NT2/D1 (cell line): ENCODE measurements around the gene ERBB4.

ENCODE experiments used
- DNase-seq: peaks from one replicate; pipeline ENCODE4 v3.0.0-alpha.2; 2011; ENCODE audit warnings: low read depth, low spot score
- H3K27me3 ChIP-seq: 2 replicates; pipeline ENCODE4 v1.6.0; 2011; ENCODE audit warnings: mild to moderate bottlenecking; ENCODE audit not compliant: insufficient read length, insufficient read depth
- H3K36me3 ChIP-seq: 2 replicates; pipeline ENCODE4 v1.6.1; 2011; ENCODE audit warnings: mild to moderate bottlenecking, low read length, mixed read lengths; ENCODE audit not compliant: insufficient read depth, insufficient read length
- H3K4me1 ChIP-seq: 2 replicates; pipeline ENCODE4 v1.5.1; 2011; ENCODE audit not compliant: insufficient read depth, insufficient read length
- H3K4me3 ChIP-seq: 2 replicates; pipeline ENCODE4 v1.5.1; 2011; ENCODE audit warnings: low read depth; ENCODE audit not compliant: insufficient read length
- H3K9ac ChIP-seq: 2 replicates; pipeline ENCODE4 v1.6.0; 2011; ENCODE audit warnings: low read depth; ENCODE audit not compliant: insufficient read length
- H3K9me3 ChIP-seq: 2 replicates; pipeline ENCODE4 v1.5.1; 2011; ENCODE audit warnings: mild to moderate bottlenecking, low read length; ENCODE audit not compliant: insufficient read depth
- SUZ12 ChIP-seq: IDR thresholded peaks from 2 replicates; pipeline ENCODE4 v1.6.1; 2011; ENCODE audit not compliant: insufficient read length, insufficient read depth; ENCODE audit errors: extremely low read depth
- YY1 ChIP-seq: IDR thresholded peaks from 2 replicates; pipeline ENCODE4 v1.6.1; 2011; ENCODE audit not compliant: insufficient read length, insufficient read depth
- ZNF274 ChIP-seq: IDR thresholded peaks from 2 replicates; pipeline ENCODE4 v1.6.1; 2011; ENCODE audit warnings: mild to moderate bottlenecking, low read depth, low read length

ERBB4 gene

DNA sequence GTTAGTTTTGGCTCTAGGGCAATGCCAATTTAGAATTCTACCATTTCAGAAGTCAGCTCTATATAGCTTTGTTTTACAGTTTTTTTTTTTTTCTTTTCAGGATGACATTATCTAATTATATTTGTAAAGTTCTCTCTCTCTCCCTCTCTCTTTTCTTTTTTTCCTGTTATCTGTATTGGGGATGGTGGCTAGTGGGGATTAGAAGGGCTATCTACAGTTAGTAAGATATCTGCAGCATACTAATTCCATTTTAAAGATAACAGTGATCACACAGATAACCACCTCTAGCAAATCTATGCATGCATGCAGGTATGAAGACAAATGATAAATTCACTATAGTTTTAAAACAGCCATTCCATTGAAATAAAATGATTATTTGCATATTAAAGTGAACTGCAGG is 438.9 kb downstream of the ERBB4 start:
- TF ChIP-seq ZNF274 (no peak), SUZ12 (no peak), YY1 (no peak)
- H3K9me3 ChIP-seq = no peaks in the 10 kb centered on the region

GRCh38 chr2:212098966-212099365 is 439.6 kb downstream of the ERBB4 start:
- Histone ChIP-seq H3K36me3 (no peaks in the 10 kb centered on the region), H3K9me3 (no peaks in the 10 kb centered on the region), H3K4me3 (no peak overlapping the region), H3K27me3 (no peaks in the 10 kb centered on the region), H3K9ac (no peak overlapping the region), H3K4me1 (no peaks in the 10 kb centered on the region)
- DNase-seq = no peak
- TF ChIP-seq ZNF274 (no peak), YY1 (no peak), SUZ12 (no peak)

More for the DNA sequence above, 438.9 kb downstream of the ERBB4 start:
- DNase-seq = no peak
- H3K36me3 ChIP-seq = no peaks in the 10 kb centered on the region
- H3K4me3 ChIP-seq = no peak overlapping the region
- H3K27me3 ChIP-seq = no peaks in the 10 kb centered on the region
- H3K9ac ChIP-seq = no peak overlapping the region
- no peaks in the 10 kb centered on the region for H3K4me1 ChIP-seq

DNA sequence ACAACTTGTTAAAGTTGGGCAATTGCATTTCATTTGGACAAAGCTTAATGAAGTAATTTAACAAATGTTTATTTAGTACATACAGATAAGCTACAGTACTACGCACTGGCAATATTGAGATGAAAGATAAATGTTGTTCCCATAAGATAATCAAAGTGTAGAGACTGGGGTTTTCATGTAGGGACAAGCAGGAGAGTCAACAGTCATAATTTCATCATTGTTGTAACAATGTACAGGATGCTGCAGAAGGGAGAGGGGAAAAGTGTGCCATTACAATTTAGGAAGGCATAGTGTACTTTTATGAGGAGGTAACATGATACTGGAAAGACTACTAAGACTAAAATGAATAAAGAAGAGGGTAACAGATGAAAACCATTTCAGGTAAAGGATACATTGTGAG is 441.6 kb downstream of the ERBB4 start:
- no peak for DNase-seq
- H3K4me1 ChIP-seq = no peaks in the 10 kb centered on the region
- H3K27me3 ChIP-seq = no peaks in the 10 kb centered on the region
- TF ChIP-seq SUZ12 (no peak), YY1 (no peak), ZNF274 (no peak)
- no peak overlapping the region for H3K9ac ChIP-seq
- H3K36me3 ChIP-seq = no peaks in the 10 kb centered on the region
- H3K9me3 ChIP-seq = no peaks in the 10 kb centered on the region
- no peak overlapping the region for H3K4me3 ChIP-seq

DNA sequence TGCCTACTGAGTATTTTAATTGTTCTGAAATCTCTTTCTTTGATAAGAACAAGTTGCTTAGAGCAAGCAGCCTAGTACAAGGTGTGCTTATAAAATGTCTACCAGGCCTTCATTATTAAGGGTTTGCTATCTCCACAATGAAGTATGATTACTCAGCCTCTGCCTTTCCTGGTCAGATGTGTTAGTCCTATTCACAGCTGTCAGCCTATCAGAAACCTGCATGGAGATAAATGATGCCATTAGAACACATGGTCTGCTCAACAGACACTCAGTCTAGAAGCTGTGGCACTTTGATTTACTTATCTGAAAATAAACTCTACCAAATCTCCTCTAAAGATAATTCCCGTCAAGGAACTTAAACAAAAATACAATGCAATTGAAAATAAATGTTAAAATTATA is 448.7 kb downstream of the ERBB4 start:
- Histone ChIP-seq H3K4me3 (no peak overlapping the region), H3K9ac (no peak overlapping the region)
- no peak for TF ChIP-seq SUZ12
- TF ChIP-seq YY1 = no peak
- TF ChIP-seq ZNF274 = no peak

DNA sequence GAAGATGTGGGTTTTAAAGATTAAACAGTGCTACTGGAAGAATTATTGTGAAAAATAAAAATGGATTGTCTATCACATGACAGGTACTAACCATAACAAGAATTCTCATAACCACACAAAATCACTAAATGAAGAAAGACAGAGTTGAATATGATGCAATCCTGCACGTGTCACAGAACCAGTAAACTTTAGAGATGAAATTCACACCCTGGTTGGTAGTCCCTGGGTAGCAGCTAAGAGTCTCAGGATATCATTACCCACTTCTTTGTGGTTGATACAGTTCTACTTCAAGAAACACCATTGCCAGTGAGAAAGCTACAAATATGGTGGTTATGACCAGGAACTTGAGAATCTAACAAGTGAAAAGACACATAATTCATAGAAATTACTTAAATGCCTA is 450.2 kb downstream of the ERBB4 start:
- no peak overlapping the region for H3K4me3 ChIP-seq
- no peak overlapping the region for H3K9ac ChIP-seq
- no peaks in the 10 kb centered on the region for H3K36me3 ChIP-seq
- no peak for DNase-seq
- H3K27me3 ChIP-seq = no peaks in the 10 kb centered on the region
- H3K9me3 ChIP-seq = no peaks in the 10 kb centered on the region
- no peak for TF ChIP-seq ZNF274
- TF ChIP-seq SUZ12 = no peak
- no peak for TF ChIP-seq YY1
- H3K4me1 ChIP-seq = no peaks in the 10 kb centered on the region

More for the DNA sequence above, 448.7 kb downstream of the ERBB4 start:
- Histone ChIP-seq H3K4me1 (no peaks in the 10 kb centered on the region), H3K36me3 (no peaks in the 10 kb centered on the region), H3K9me3 (no peaks in the 10 kb centered on the region), H3K27me3 (no peaks in the 10 kb centered on the region)
- DNase-seq = no peak

DNA sequence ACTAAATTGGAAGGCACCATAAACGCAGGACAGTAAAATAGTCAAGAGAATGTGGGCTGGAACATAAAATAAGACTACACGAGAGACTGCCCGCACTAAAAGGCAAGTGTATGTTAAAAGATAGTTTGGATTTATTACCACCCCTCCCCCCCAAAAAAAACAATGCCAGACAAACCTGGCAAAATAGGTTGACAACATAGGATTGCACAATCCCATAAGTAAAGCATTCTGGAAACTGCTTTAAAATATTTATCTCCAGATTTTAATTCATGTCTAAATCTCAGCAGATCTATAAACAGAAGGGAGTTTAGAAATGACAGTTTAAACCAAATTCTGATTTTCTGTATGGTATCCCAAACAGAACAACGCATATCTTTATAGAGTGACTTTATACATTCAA is 455.1 kb downstream of the ERBB4 start:
- TF ChIP-seq SUZ12 = no peak
- TF ChIP-seq YY1 = no peak
- Histone ChIP-seq H3K36me3 (no peaks in the 10 kb centered on the region), H3K4me1 (no peaks in the 10 kb centered on the region), H3K9ac (no peak overlapping the region), H3K27me3 (no peaks in the 10 kb centered on the region), H3K4me3 (no peak overlapping the region), H3K9me3 (no peaks in the 10 kb centered on the region)
- no peak for DNase-seq

DNA sequence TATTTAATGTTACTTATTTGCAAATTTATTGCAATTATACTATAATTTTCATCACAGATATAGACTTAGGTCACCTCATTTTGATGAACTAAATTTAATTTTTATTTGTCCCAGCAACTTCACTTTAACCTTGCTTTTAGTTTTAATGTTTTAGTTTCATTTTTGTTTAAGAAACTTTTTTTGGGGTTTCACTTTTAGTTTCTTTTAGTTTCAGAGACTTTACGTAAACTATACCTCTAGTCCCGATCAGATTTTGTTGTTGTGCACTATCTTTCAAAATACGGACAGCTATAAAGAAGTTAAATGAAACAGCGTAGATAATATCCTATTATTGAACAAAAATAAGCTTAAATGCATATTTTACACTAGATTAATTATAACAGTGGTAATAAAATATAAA is 460.5 kb downstream of the ERBB4 start:
- Histone ChIP-seq H3K4me1 (no peaks in the 10 kb centered on the region), H3K27me3 (no peaks in the 10 kb centered on the region), H3K36me3 (no peaks in the 10 kb centered on the region), H3K4me3 (no peak overlapping the region), H3K9ac (no peak overlapping the region), H3K9me3 (no peaks in the 10 kb centered on the region)
- DNase-seq = no peak
- no peak for TF ChIP-seq ZNF274

DNA sequence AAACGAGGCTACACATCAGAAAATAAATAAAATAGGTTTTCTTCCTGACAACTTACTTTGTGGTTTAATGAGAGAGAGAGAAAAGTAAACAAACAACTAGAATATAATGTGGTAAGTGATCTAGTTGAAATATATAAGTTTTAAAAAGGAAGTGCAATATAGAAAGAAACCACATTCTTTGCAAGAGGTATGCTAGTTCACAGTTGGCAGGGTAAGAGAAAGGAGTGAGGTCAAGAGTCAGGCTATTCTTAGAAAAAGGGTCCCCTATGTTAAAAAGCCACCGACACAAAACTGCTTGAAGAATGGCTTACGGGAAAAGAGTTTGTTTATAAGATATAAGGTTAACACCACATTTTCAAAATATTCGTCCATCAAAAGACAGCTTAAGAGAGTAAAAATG is 462.1 kb downstream of the ERBB4 start:
- Histone ChIP-seq H3K27me3 (no peaks in the 10 kb centered on the region), H3K9me3 (no peaks in the 10 kb centered on the region), H3K36me3 (no peaks in the 10 kb centered on the region), H3K9ac (no peak overlapping the region), H3K4me1 (no peaks in the 10 kb centered on the region), H3K4me3 (no peak overlapping the region)
- no peak for DNase-seq
- TF ChIP-seq YY1 (no peak), SUZ12 (no peak), ZNF274 (no peak)
